GM12864 (cell line): ENCODE data around the gene ZNF174.
A peak's percentile ranks its signal among the peaks of the same experiment; 100 is the strongest.

ENCODE experiments used
- DNase-seq: peaks from one replicate; pipeline ENCODE4 v3.0.0-alpha.2; 2011; ENCODE audit warnings: low read depth
- H3K4me3 ChIP-seq: 2 replicates; pipeline ENCODE4 v1.5.1; 2011; ENCODE audit warnings: mild to moderate bottlenecking, low read depth, low read length, control low read depth
- CTCF ChIP-seq: IDR thresholded peaks from 2 replicates; pipeline ENCODE4 v1.5.1; 2011; ENCODE audit warnings: low read depth, mild to moderate bottlenecking, moderate library complexity, low read length, control low read depth, inconsistent platforms; ENCODE audit errors: missing control alignments

Gene ZNF174

GRCh38 chr16:3364774-3365427 lies 36.1 kb upstream of the ZNF174 start:
- H3K4me3 ChIP-seq: peak overlapping the region; percentile 18; the same call in 1 of the 2 replicates
- TF ChIP-seq CTCF: no peak
- peak; percentile 25 for DNase-seq

GRCh38 chr16:3369073-3369472 lies 31.9 kb upstream of the ZNF174 start:
- no peak overlapping the region for H3K4me3 ChIP-seq

GRCh38 chr16:3375680-3376079 lies 25.3 kb upstream of the ZNF174 start:
- DNase-seq: no peak
- H3K4me3 ChIP-seq: no peak overlapping the region
- no peak for TF ChIP-seq CTCF

More at GRCh38 chr16:3369073-3369472, 31.9 kb upstream of the ZNF174 start:
- TF ChIP-seq CTCF: no peak
- DNase-seq: no peak

DNA sequence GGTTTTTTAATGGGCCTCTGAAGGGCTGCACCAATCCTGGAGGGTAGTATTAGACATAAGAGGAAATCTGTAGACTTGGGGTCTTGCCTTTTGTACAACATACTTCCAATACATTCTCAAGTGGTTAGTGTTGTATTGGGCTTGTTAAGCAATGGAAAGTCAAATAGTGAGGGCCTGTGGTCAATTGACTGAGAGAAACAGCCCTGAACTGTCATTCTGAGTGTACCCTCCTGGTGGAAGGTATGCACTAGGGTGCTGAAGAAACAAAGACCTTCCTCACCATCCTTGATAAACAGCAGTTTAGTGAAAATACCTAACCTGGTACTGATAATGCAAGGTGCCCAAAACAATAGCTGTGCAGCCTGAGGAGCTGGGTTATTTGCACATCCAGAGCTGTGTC lies 23.1 kb upstream of the ZNF174 start:
- H3K4me3 ChIP-seq: no peak overlapping the region
- DNase-seq: no peak
- no peak for TF ChIP-seq CTCF

DNA sequence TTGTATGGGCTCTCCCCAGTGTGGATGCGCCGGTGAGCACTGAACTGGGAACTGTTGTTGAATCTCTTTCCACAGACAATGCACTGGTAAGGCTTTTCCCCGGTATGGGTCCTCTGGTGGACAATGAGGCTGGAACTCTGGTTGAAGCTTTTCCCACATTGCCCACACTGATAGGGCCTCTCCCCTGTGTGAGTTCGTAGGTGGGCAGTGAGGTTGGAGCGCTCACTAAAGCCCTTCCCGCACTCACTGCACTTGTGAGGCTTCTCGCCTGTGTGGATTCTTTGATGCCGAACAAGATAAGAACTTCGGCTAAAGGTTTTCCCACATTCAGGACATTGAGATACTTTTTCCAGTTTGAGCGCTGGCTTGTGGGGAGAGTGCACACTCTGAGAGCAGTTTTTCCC lies 18.0 kb upstream of the ZNF174 start:
- no peak overlapping the region for H3K4me3 ChIP-seq

GRCh38 chr16:3388325-3388724 lies 12.7 kb upstream of the ZNF174 start:
- DNase-seq: no peak
- no peak overlapping the region for H3K4me3 ChIP-seq
- TF ChIP-seq CTCF: no peak

More for the DNA sequence above, 18.0 kb upstream of the ZNF174 start:
- no peak for DNase-seq
- no peak for TF ChIP-seq CTCF
